Measurements from ENCODE around the gene STRAP.

GRCh38 chr12:15883536-15883935 is 1.3 kb downstream of the STRAP start:
- TF ChIP-seq POLR2A (IDR thresholded peaks at IDR 0.05), result no peak
- TF ChIP-seq EP300 (IDR thresholded peaks at IDR 0.05), result no peak
